Thoracic aorta (tissue), 2 donors: ENCODE results near the gene RAB27B. TPM values are rescaled to one million over a fixed set of nuclear protein-coding genes. Genes with fewer than 3 reads are reported as not detected.

Experiments
- ATAC-seq: fragments of 150-250 bp; one replicate; pipeline ENCODE4 v1.8.0; 2017; ENCODE audit warnings: low read depth; ENCODE audit not compliant: insufficient number of reproducible peaks, low FRiP score
- DNase-seq: peaks from one replicate; pipeline ENCODE4 v3.0.0-alpha.2; 2020; ENCODE audit warnings: low spot score
- H3K27ac ChIP-seq, 2 donors: fragments of 200-600 bp; sonication (generic); 1 replicate in 1 of 2; 2 replicates in 1 of 2; pipeline ENCODE4 v1.5.1; 2016; ENCODE audit warnings: mild to moderate bottlenecking in 2 of 2, moderate library complexity in 2 of 2
- H3K27me3 ChIP-seq: fragments of 200-600 bp; sonication (generic); replicated peaks from 2 replicates; pipeline ENCODE4 v1.6.0; 2016; ENCODE audit warnings: mild to moderate bottlenecking; ENCODE audit not compliant: insufficient read depth
- H3K36me3 ChIP-seq: fragments of 200-600 bp; sonication (generic); one replicate; pipeline ENCODE4 v1.5.1; 2016
- H3K4me1 ChIP-seq, 2 donors: fragments of 200-600 bp; sonication (generic); 1 replicate in 1 of 2; 2 replicates in 1 of 2; pipeline versions ENCODE4 v1.5.1 to v1.6.0; 2016; ENCODE audit warnings: low read depth in 2 of 2, mild to moderate bottlenecking in 1 of 2; ENCODE audit not compliant: control insufficient read depth in 1 of 2
- H3K4me3 ChIP-seq: fragments of 200-600 bp; sonication (generic); 2 replicates; pipeline ENCODE4 v1.5.1; 2016; ENCODE audit warnings: mild to moderate bottlenecking
- H3K9me3 ChIP-seq: fragments of 200-600 bp; sonication (generic); 2 replicates; pipeline ENCODE4 v1.5.1; 2016
- total RNA-seq, 2 donors: library from RNA; depleted of rRNA; stranded (reverse); fragments of >200 nt; gene quantifications; one replicate each; pipeline versions ENCODE4 v1.1.0 to v1.2.3, GENCODE V29; 2016
- TF ChIP-seq, protein P1 (sequence below): fragments of 200-600 bp; sonication (generic); IDR thresholded peaks from one replicate; pipeline ENCODE4 v1.5.1; 2019; ENCODE audit warnings: antibody characterized with exemption

Gene RAB27B
- total RNA-seq, 2 donors from 2014 or later = 0.42 to 0.95 TPM

DNA sequence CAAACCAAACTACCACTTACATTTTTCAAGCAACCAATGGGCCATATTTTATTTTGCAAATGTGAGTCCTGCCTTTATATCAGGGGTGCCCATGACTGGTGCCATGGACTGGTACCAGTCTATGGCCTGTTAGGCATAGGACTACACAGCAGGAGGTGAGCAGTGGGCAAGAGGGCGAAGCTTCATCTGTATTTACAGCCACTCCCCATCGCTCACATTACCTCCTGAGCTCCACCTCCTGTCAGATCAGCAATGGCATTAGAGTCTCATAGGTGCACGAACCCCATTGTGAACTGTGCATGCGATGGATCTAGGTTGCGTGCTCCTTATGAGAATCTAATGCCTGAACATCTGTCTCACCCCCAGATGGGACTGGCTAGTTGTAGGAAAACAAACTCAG is 77.4 kb downstream of the RAB27B start:
- H3K4me1 ChIP-seq = no peaks in the 10 kb centered on the region
- no peak for ATAC-seq
- DNase-seq = no peak
- no peak overlapping the region for H3K27ac ChIP-seq
- no peak overlapping the region for H3K4me3 ChIP-seq
- H3K36me3 ChIP-seq = no peaks in the 10 kb centered on the region
- TF ChIP-seq, protein P1, sequence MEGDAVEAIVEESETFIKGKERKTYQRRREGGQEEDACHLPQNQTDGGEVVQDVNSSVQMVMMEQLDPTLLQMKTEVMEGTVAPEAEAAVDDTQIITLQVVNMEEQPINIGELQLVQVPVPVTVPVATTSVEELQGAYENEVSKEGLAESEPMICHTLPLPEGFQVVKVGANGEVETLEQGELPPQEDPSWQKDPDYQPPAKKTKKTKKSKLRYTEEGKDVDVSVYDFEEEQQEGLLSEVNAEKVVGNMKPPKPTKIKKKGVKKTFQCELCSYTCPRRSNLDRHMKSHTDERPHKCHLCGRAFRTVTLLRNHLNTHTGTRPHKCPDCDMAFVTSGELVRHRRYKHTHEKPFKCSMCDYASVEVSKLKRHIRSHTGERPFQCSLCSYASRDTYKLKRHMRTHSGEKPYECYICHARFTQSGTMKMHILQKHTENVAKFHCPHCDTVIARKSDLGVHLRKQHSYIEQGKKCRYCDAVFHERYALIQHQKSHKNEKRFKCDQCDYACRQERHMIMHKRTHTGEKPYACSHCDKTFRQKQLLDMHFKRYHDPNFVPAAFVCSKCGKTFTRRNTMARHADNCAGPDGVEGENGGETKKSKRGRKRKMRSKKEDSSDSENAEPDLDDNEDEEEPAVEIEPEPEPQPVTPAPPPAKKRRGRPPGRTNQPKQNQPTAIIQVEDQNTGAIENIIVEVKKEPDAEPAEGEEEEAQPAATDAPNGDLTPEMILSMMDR = no peak
- no peaks in the 10 kb centered on the region for H3K9me3 ChIP-seq
- no peaks in the 10 kb centered on the region for H3K27me3 ChIP-seq

- no peaks in the 10 kb centered on the region for H3K36me3 ChIP-seq
- TF ChIP-seq, protein P1 = no peak
- no peak for DNase-seq
- no peak for ATAC-seq
- no peak overlapping the region for H3K4me3 ChIP-seq
- H3K4me1 ChIP-seq = no peaks in the 10 kb centered on the region
- no peaks in the 10 kb centered on the region for H3K27me3 ChIP-seq
- H3K27ac ChIP-seq = no peak overlapping the region
- no peaks in the 10 kb centered on the region for H3K9me3 ChIP-seq
These were observed 78.3 kb downstream of the RAB27B start for GRCh38 chr18:54906331-54907185.

GRCh38 chr18:54909538-54909937 is 81.3 kb downstream of the RAB27B start:
- Histone ChIP-seq H3K27ac (no peak overlapping the region), H3K4me3 (no peak overlapping the region), H3K4me1 (no peaks in the 10 kb centered on the region), H3K36me3 (no peaks in the 10 kb centered on the region), H3K27me3 (no peaks in the 10 kb centered on the region), H3K9me3 (no peaks in the 10 kb centered on the region)
- TF ChIP-seq, protein P1 = no peak
- DNase-seq = no peak
- no peak for ATAC-seq

DNA sequence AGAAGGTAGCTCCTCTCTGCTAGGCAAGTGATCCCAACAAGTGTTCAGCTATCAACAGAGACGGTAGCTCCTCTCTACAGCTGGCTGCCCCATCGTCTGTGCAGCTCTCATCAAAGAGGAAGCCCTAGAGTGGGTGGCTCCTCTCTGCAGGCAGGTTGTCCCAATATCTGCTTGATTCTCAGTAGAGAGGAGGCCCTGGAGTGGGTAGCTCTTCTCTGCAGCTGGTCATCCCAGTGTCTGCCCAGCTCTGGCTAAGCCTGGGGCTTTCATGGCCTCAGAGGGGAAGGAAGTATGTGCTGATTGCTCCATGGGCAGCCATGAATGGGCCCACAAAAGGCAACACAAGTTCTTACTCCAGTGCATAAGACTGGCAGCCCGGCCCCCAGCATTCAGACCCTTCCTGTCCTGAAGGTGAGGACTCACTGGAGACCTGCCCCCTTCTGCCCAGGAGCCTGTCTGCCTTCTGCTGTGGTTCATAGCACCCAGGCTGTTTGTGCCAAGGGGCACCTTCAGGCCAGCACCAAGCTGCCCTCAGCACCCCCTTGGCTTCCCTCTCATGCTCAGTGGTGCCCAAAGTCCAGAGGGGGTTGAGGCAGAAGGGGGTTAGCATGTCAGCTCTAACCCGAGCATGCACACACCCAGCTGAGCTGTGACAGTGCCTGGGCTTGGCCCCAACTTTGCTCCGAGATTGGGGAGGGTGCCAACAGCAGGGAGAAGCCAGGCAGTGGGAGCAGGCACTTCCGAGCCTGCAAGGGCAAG is 82.1 kb downstream of the RAB27B start:
- H3K9me3 ChIP-seq = no peaks in the 10 kb centered on the region
- DNase-seq (no peak), ATAC-seq (no peak)
- no peaks in the 10 kb centered on the region for H3K4me1 ChIP-seq
- TF ChIP-seq, protein P1 = no peak
- H3K4me3 ChIP-seq = no peak overlapping the region
- H3K27me3 ChIP-seq = no peaks in the 10 kb centered on the region
- no peaks in the 10 kb centered on the region for H3K36me3 ChIP-seq
- no peak overlapping the region for H3K27ac ChIP-seq

GRCh38 chr18:54911551-54911950 is 83.3 kb downstream of the RAB27B start:
- Histone ChIP-seq H3K4me3 (no peak overlapping the region), H3K27ac (no peak overlapping the region), H3K4me1 (no peaks in the 10 kb centered on the region), H3K27me3 (no peaks in the 10 kb centered on the region), H3K36me3 (no peaks in the 10 kb centered on the region), H3K9me3 (no peaks in the 10 kb centered on the region)
- DNase-seq (no peak), ATAC-seq (no peak)
- TF ChIP-seq, protein P1 = no peak
